PC-9 (cell line): ENCODE results near the gene KCNJ6. TPM values are rescaled to one million over a fixed set of nuclear protein-coding genes. Genes with fewer than 3 reads are reported as not detected.

Source experiments
- BruUV-seq: library from RNA; stranded (reverse); fragments of 400-500 nt; replicated peaks from 2 replicates; lab custom pipeline; 2021; lab: Mats Ljungman, UMichigan
- CTCF ChIA-PET: fragments of 300-600 bp; sonication (Branson Sonifier 250); formaldehyde crosslinking; loops from one replicate; lab custom pipeline; 2022; ENCODE audit warnings: antibody characterized with exemption; lab: Charles Lee
- POLR2A ChIA-PET: fragments of 300-600 bp; sonication (Branson Sonifier 250); formaldehyde crosslinking; loops from one replicate; lab custom pipeline; 2022; ENCODE audit warnings: antibody characterized with exemption; ENCODE audit not compliant: unreplicated experiment; lab: Charles Lee
- DNase-seq, 2 experiments: peaks; one replicate each; pipeline versions ENCODE4 v3.0.0 to v3.0.0-alpha.2; 2015 to 2022; ENCODE audit warnings: mixed read lengths in 1 of 2
- H2AFZ ChIP-seq: fragments of 200-600 bp; sonication (generic); 2 replicates; pipeline ENCODE4 v1.8.1; 2017; ENCODE audit warnings: antibody characterized with exemption
- H3F3A ChIP-seq: fragments of 200-600 bp; sonication (generic); 2 replicates; pipeline ENCODE4 v1.8.1; 2017; ENCODE audit warnings: antibody characterized with exemption, mild to moderate bottlenecking, low read depth; ENCODE audit not compliant: insufficient read depth
- H3K27ac ChIP-seq: fragments of 200-600 bp; sonication (generic); 2 replicates; pipeline ENCODE4 v1.6.1; 2016; ENCODE audit warnings: mixed run types
- H3K27me3 ChIP-seq: fragments of 200-600 bp; sonication (generic); 2 replicates; pipeline ENCODE4 v1.6.1; 2016; ENCODE audit warnings: low read depth, mixed run types; ENCODE audit not compliant: insufficient read depth
- H3K36me3 ChIP-seq: fragments of 200-600 bp; sonication (generic); 2 replicates; pipeline ENCODE4 v1.6.1; 2016; ENCODE audit warnings: low read depth, mixed run types
- H3K4me1 ChIP-seq: fragments of 200-600 bp; sonication (generic); replicated peaks from 2 replicates; pipeline ENCODE4 v1.6.1; 2016; ENCODE audit warnings: mixed run types; ENCODE audit not compliant: insufficient read depth
- H3K4me2 ChIP-seq: fragments of 200-600 bp; sonication (generic); 2 replicates; pipeline ENCODE4 v1.6.1; 2017; ENCODE audit warnings: mixed run types
- H3K4me3 ChIP-seq: fragments of 200-600 bp; sonication (generic); 2 replicates; pipeline ENCODE4 v1.6.1; 2016; ENCODE audit warnings: mixed run types
- H3K79me2 ChIP-seq: fragments of 200-600 bp; sonication (generic); 2 replicates; pipeline ENCODE4 v1.6.1; 2017; ENCODE audit warnings: low read depth, mixed run types
- H3K9me2 ChIP-seq: fragments of 200-600 bp; sonication (generic); 2 replicates; pipeline ENCODE4 v1.8.1; 2017; ENCODE audit warnings: mild to moderate bottlenecking; ENCODE audit not compliant: insufficient read depth
- H3K9me3 ChIP-seq: fragments of 200-600 bp; sonication (generic); 2 replicates; pipeline ENCODE4 v1.8.1; 2016; ENCODE audit warnings: low read depth; ENCODE audit not compliant: insufficient read depth
- H4K20me1 ChIP-seq: fragments of 200-600 bp; sonication (generic); 2 replicates; pipeline ENCODE4 v1.8.1; 2017; ENCODE audit not compliant: insufficient read depth
- CTCF ChIP-seq: fragments of 200-600 bp; sonication (generic); conservative IDR thresholded peaks from 2 replicates; pipeline ENCODE4 v1.6.1; 2017; ENCODE audit warnings: mixed run types, antibody characterized with exemption, mild to moderate bottlenecking, moderate library complexity
- EZH2 ChIP-seq: fragments of 200-600 bp; sonication (generic); IDR thresholded peaks from 2 replicates; pipeline ENCODE4 v1.8.0; 2017; ENCODE audit warnings: antibody characterized with exemption, low read depth
- intact Hi-C: fragments of 100-400 bp; cut with micrococcal nuclease; formaldehyde crosslinking; loops from one replicate; pipeline ENCODE4 v1.10.0; 2022; ENCODE audit not compliant: unreplicated experiment
- total RNA-seq: library from RNA; stranded (reverse); gene quantifications from 2 replicates; pipeline ENCODE4 v1.2.3, GENCODE V29; 2021

Gene KCNJ6
- total RNA-seq, 1 experiment from 2014 or later, result not detected

GRCh38 chr21:37796011-37796410, 120.2 kb downstream of the KCNJ6 start:
- H3K9me3 ChIP-seq, result no peaks in the 10 kb centered on the region
- BruUV-seq, result no TSS peak
- CTCF ChIA-PET, result no interaction called here
- intact Hi-C loops, result no loop called here
- H3F3A ChIP-seq, result no peaks in the 10 kb centered on the region
- no peak for TF ChIP-seq EZH2
- no peak for TF ChIP-seq CTCF
- H3K79me2 ChIP-seq, result no peaks in the 10 kb centered on the region
- H3K4me2 ChIP-seq, result no peak overlapping the region
- H3K36me3 ChIP-seq, result no peaks in the 10 kb centered on the region
- no peak overlapping the region for H3K27ac ChIP-seq
- no peak overlapping the region for H3K4me3 ChIP-seq
- H3K27me3 ChIP-seq, result peaks cover 50% of the 10 kb centered on the region
- no peak overlapping the region for H2AFZ ChIP-seq
- no peak for DNase-seq
- no peaks in the 10 kb centered on the region for H4K20me1 ChIP-seq
- POLR2A ChIA-PET, result no interaction called here
- no peaks in the 10 kb centered on the region for H3K4me1 ChIP-seq
- H3K9me2 ChIP-seq, result no peaks in the 10 kb centered on the region

DNA sequence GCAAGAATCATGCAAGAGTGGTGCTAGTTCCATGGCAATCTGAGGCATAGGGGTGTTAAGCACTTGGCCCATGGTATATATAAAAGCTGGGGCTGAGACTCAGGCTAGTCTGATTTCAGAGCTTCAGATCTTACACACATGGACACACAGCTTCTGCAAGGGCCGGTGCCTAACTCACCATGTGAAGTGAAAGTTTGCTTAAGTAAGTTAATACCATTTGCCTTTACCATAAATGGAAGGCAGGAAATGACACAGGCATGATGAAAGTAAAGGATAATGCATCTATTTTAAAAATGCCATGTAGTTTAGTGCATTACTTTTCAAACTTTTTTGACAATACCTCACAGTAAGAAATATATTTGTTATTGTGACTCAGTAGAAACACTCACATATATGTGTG, 122.6 kb downstream of the KCNJ6 start:
- no TSS peak for BruUV-seq

DNA sequence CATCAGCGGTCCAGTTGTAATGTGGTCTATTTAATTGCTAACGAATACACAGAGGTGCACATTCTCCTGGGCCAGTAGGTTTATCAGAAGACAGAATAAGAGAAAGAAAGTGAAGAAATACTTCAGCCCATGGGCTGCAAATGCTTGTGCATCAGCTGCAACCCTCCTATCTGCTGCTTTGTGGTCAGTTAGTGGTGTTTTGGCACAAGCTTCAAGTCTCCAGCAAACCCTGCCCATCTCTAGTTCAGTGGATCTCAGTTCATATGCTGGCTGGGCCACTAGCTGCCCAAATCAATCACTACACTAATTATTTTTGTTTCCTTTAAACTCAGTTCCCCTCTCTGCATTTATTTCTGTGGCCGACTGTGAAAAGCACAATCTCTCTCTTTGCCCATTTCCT, 124.2 kb downstream of the KCNJ6 start:
- ChIA-PET POLR2A (no interaction called here), CTCF (no interaction called here)
- no peak overlapping the region for H3K27ac ChIP-seq
- H3K9me2 ChIP-seq, result no peaks in the 10 kb centered on the region
- H3K9me3 ChIP-seq, result no peaks in the 10 kb centered on the region
- no peaks in the 10 kb centered on the region for H4K20me1 ChIP-seq
- intact Hi-C loops, result no loop called here
- no peaks in the 10 kb centered on the region for H3K36me3 ChIP-seq
- H3K4me2 ChIP-seq, result no peak overlapping the region
- no peaks in the 10 kb centered on the region for H3K4me1 ChIP-seq
- no peaks in the 10 kb centered on the region for H3F3A ChIP-seq
- H2AFZ ChIP-seq, result no peak overlapping the region
- no peak for DNase-seq
- H3K4me3 ChIP-seq, result no peak overlapping the region
- H3K27me3 ChIP-seq, result peaks cover 18% of the 10 kb centered on the region; the same call in 1 of the 2 replicates
- no TSS peak for BruUV-seq
- no peak for TF ChIP-seq EZH2
- no peak for TF ChIP-seq CTCF
- H3K79me2 ChIP-seq, result no peaks in the 10 kb centered on the region

More for the DNA sequence above, 122.6 kb downstream of the KCNJ6 start:
- Histone ChIP-seq H3F3A (no peaks in the 10 kb centered on the region), H3K27ac (no peak overlapping the region), H3K4me2 (no peak overlapping the region), H3K9me2 (no peaks in the 10 kb centered on the region), H3K27me3 (peaks cover 29% of the 10 kb centered on the region), H3K4me1 (no peaks in the 10 kb centered on the region), H3K4me3 (no peak overlapping the region), H2AFZ (no peak overlapping the region), H3K36me3 (no peaks in the 10 kb centered on the region), H3K79me2 (no peaks in the 10 kb centered on the region), H4K20me1 (no peaks in the 10 kb centered on the region), H3K9me3 (no peaks in the 10 kb centered on the region)
- DNase-seq, result no peak
- POLR2A ChIA-PET, result no interaction called here
- intact Hi-C loops, result no loop called here
- CTCF ChIA-PET, result no interaction called here
- no peak for TF ChIP-seq EZH2
- TF ChIP-seq CTCF, result no peak
